WTC11 (cell line): ENCODE measurements around the gene NOX3. TPM values are rescaled to one million over a fixed set of nuclear protein-coding genes. Genes with fewer than 3 reads are reported as not detected.

ENCODE experiments used
- ATAC-seq: fragments of 200-7000 bp; cut with Tn5 transposase; 2 replicates; pipeline ENCODE4 v1.10.0; 2021; ENCODE audit warnings: mild to moderate bottlenecking, moderate library complexity
- CTCF ChIA-PET: fragments of 300-600 bp; sonication (Branson Sonifier 250); formaldehyde crosslinking; loops from one replicate; lab custom pipeline; 2021; ENCODE audit warnings: antibody characterized with exemption; lab: Charles Lee
- POLR2A ChIA-PET: fragments of 350-600 bp; sonication (Branson Sonifier 250); formaldehyde crosslinking; loops from one replicate; lab custom pipeline; 2021; ENCODE audit warnings: antibody characterized with exemption; lab: Charles Lee
- DNase-seq: peaks from one replicate; pipeline ENCODE4 v3.0.0; 2021; ENCODE audit warnings: low spot score
- H3K27ac Mint-ChIP-seq: 2 replicates; pipeline ENCODE4 v1.8.0; 2021; ENCODE audit warnings: mixed read lengths
- H3K27me3 Mint-ChIP-seq: 2 replicates; pipeline ENCODE4 v1.8.0; 2021; ENCODE audit warnings: low read depth, mild to moderate bottlenecking, moderate library complexity, mixed read lengths
- H3K36me3 Mint-ChIP-seq: 2 replicates; pipeline ENCODE4 v1.8.0; 2021; ENCODE audit warnings: mixed read lengths
- H3K4me1 Mint-ChIP-seq: 2 replicates; pipeline ENCODE4 v1.8.0; 2022; ENCODE audit warnings: mixed read lengths
- H3K4me3 Mint-ChIP-seq: 2 replicates; pipeline ENCODE4 v1.8.0; 2021; ENCODE audit warnings: mild to moderate bottlenecking, moderate library complexity, mixed read lengths
- H3K9me3 Mint-ChIP-seq: 2 replicates; pipeline ENCODE4 v1.8.0; 2021; ENCODE audit warnings: mixed read lengths
- CBFB ChIP-seq: sonication (generic); formaldehyde crosslinking; IDR thresholded peaks from 2 replicates; pipeline ENCODE4 v1.8.1; 2022; ENCODE audit warnings: mild to moderate bottlenecking, low read depth, missing genetic modification reagents
- CREM ChIP-seq: sonication (generic); formaldehyde crosslinking; IDR thresholded peaks from 2 replicates; pipeline ENCODE4 v1.8.1; 2022; ENCODE audit warnings: mild to moderate bottlenecking, missing genetic modification reagents, moderate library complexity
- FOXK1 ChIP-seq: sonication (generic); formaldehyde crosslinking; IDR thresholded peaks from 2 replicates; pipeline ENCODE4 v1.8.0; 2022; ENCODE audit warnings: mild to moderate bottlenecking, moderate library complexity, missing genetic modification reagents
- MXD4 ChIP-seq: fragments of 250-450 bp; sonication (Bioruptor Pico); IDR thresholded peaks from 2 replicates; pipeline ENCODE4 v1.8.0; 2021; ENCODE audit warnings: mild to moderate bottlenecking, moderate library complexity, borderline replicate concordance
- MYBL2 ChIP-seq: sonication (generic); formaldehyde crosslinking; IDR thresholded peaks from 2 replicates; pipeline ENCODE4 v1.8.1; 2023; ENCODE audit warnings: mild to moderate bottlenecking, moderate library complexity, missing genetic modification reagents
- NFYB ChIP-seq: sonication (generic); formaldehyde crosslinking; conservative IDR thresholded peaks from 2 replicates; pipeline ENCODE4 v1.8.0; 2022; ENCODE audit warnings: low read depth, missing genetic modification reagents
- TCF7 ChIP-seq: sonication (generic); formaldehyde crosslinking; IDR thresholded peaks from 2 replicates; pipeline ENCODE4 v1.8.0; 2022; ENCODE audit warnings: mild to moderate bottlenecking, low read depth, missing genetic modification reagents, moderate library complexity
- total RNA-seq: library from RNA; stranded (reverse); gene quantifications from 3 replicates; pipeline ENCODE4 v1.2.3, GENCODE V29; 2021
- TF ChIP-seq, protein P1 (sequence below): sonication (generic); formaldehyde crosslinking; IDR thresholded peaks from 2 replicates; pipeline ENCODE4 v1.8.1; 2023; ENCODE audit warnings: mild to moderate bottlenecking, moderate library complexity, missing genetic modification reagents
- TF ChIP-seq, protein P2 (sequence below): sonication (generic); formaldehyde crosslinking; IDR thresholded peaks from 2 replicates; pipeline ENCODE4 v1.8.1; 2023; ENCODE audit warnings: mild to moderate bottlenecking, missing genetic modification reagents, borderline replicate concordance
- TF ChIP-seq, protein P3 (sequence below): sonication (generic); formaldehyde crosslinking; IDR thresholded peaks from 2 replicates; pipeline ENCODE4 v1.8.0; 2022; ENCODE audit warnings: mild to moderate bottlenecking, missing genetic modification reagents
- TF ChIP-seq, protein P4 (sequence below): fragments of 250-450 bp; sonication (Bioruptor Pico); IDR thresholded peaks from 2 replicates; pipeline ENCODE4 v2.1.2; 2022; ENCODE audit warnings: mild to moderate bottlenecking, moderate library complexity
- TF ChIP-seq, protein P5 (sequence below): sonication (generic); formaldehyde crosslinking; IDR thresholded peaks from 2 replicates; pipeline ENCODE4 v1.8.1; 2022; ENCODE audit warnings: mild to moderate bottlenecking, missing genetic modification reagents, moderate library complexity, borderline replicate concordance
- TF ChIP-seq, protein P6 (sequence below): fragments of 250-450 bp; sonication (Bioruptor Pico); IDR thresholded peaks from 2 replicates; pipeline ENCODE4 v1.9.0; 2021; ENCODE audit warnings: mild to moderate bottlenecking, borderline replicate concordance
- TF ChIP-seq, protein P7 (sequence below): sonication (generic); formaldehyde crosslinking; conservative IDR thresholded peaks from 2 replicates; pipeline ENCODE4 v1.8.1; 2022; ENCODE audit warnings: mild to moderate bottlenecking, missing genetic modification reagents
- TF ChIP-seq, protein P8 (sequence below): fragments of 250-450 bp; sonication (Bioruptor Pico); IDR thresholded peaks from 2 replicates; pipeline ENCODE4 v1.9.0; 2021; ENCODE audit warnings: mild to moderate bottlenecking
- TF ChIP-seq, protein P9 (sequence below): sonication (generic); formaldehyde crosslinking; IDR thresholded peaks from 2 replicates; pipeline ENCODE4 v1.8.0; 2022; ENCODE audit warnings: mild to moderate bottlenecking, missing genetic modification reagents
- TF ChIP-seq, protein P10 (sequence below): sonication (generic); formaldehyde crosslinking; IDR thresholded peaks from 2 replicates; pipeline ENCODE4 v1.8.0; 2023; ENCODE audit warnings: mild to moderate bottlenecking, missing genetic modification reagents

The NOX3 gene
- total RNA-seq, 1 experiment from 2014 or later, result not detected

DNA sequence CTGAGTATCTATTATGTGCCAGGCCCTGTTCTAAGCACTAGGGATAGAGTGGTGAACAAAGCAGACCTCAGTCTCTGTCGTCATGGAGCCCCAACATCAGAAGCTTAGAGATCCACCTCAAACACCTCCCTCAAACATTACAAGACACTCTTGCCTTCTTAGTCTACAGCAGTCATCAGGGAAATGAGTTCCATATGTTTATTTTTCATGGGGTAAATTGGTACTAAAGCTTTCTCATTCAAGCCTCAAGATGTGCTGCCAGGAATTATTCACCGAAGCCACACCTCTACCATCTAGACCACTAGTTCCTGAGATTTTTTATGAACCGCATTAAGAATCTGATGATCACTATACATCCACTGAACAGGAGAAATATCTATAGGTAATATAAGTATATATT, 82.4 kb downstream of the NOX3 start:
- no peak for DNase-seq
- Mint-ChIP-seq H3K27me3 (no peaks in the 10 kb centered on the region), H3K9me3 (no peaks in the 10 kb centered on the region), H3K36me3 (no peaks in the 10 kb centered on the region), H3K4me1 (no peaks in the 10 kb centered on the region), H3K4me3 (no peak overlapping the region), H3K27ac (no peak overlapping the region)
- ATAC-seq, result no peak
- ChIA-PET CTCF (no interaction called here), POLR2A (no interaction called here)
- TF ChIP-seq, protein P1, sequence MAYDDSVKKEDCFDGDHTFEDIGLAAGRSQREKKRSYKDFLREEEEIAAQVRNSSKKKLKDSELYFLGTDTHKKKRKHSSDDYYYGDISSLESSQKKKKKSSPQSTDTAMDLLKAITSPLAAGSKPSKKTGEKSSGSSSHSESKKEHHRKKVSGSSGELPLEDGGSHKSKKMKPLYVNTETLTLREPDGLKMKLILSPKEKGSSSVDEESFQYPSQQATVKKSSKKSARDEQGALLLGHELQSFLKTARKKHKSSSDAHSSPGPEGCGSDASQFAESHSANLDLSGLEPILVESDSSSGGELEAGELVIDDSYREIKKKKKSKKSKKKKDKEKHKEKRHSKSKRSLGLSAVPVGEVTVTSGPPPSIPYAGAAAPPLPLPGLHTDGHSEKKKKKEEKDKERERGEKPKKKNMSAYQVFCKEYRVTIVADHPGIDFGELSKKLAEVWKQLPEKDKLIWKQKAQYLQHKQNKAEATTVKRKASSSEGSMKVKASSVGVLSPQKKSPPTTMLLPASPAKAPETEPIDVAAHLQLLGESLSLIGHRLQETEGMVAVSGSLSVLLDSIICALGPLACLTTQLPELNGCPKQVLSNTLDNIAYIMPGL, result no peak
- TF ChIP-seq, protein P2, sequence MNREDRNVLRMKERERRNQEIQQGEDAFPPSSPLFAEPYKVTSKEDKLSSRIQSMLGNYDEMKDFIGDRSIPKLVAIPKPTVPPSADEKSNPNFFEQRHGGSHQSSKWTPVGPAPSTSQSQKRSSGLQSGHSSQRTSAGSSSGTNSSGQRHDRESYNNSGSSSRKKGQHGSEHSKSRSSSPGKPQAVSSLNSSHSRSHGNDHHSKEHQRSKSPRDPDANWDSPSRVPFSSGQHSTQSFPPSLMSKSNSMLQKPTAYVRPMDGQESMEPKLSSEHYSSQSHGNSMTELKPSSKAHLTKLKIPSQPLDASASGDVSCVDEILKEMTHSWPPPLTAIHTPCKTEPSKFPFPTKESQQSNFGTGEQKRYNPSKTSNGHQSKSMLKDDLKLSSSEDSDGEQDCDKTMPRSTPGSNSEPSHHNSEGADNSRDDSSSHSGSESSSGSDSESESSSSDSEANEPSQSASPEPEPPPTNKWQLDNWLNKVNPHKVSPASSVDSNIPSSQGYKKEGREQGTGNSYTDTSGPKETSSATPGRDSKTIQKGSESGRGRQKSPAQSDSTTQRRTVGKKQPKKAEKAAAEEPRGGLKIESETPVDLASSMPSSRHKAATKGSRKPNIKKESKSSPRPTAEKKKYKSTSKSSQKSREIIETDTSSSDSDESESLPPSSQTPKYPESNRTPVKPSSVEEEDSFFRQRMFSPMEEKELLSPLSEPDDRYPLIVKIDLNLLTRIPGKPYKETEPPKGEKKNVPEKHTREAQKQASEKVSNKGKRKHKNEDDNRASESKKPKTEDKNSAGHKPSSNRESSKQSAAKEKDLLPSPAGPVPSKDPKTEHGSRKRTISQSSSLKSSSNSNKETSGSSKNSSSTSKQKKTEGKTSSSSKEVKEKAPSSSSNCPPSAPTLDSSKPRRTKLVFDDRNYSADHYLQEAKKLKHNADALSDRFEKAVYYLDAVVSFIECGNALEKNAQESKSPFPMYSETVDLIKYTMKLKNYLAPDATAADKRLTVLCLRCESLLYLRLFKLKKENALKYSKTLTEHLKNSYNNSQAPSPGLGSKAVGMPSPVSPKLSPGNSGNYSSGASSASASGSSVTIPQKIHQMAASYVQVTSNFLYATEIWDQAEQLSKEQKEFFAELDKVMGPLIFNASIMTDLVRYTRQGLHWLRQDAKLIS (CRISPR knock-in tag), result no peak
- TF ChIP-seq TCF7, result no peak
- TF ChIP-seq, protein P3, sequence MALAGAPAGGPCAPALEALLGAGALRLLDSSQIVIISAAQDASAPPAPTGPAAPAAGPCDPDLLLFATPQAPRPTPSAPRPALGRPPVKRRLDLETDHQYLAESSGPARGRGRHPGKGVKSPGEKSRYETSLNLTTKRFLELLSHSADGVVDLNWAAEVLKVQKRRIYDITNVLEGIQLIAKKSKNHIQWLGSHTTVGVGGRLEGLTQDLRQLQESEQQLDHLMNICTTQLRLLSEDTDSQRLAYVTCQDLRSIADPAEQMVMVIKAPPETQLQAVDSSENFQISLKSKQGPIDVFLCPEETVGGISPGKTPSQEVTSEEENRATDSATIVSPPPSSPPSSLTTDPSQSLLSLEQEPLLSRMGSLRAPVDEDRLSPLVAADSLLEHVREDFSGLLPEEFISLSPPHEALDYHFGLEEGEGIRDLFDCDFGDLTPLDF (CRISPR knock-in tag), result no peak
- no peak for TF ChIP-seq MXD4 (CRISPR knock-in tag)
- TF ChIP-seq, protein P4, sequence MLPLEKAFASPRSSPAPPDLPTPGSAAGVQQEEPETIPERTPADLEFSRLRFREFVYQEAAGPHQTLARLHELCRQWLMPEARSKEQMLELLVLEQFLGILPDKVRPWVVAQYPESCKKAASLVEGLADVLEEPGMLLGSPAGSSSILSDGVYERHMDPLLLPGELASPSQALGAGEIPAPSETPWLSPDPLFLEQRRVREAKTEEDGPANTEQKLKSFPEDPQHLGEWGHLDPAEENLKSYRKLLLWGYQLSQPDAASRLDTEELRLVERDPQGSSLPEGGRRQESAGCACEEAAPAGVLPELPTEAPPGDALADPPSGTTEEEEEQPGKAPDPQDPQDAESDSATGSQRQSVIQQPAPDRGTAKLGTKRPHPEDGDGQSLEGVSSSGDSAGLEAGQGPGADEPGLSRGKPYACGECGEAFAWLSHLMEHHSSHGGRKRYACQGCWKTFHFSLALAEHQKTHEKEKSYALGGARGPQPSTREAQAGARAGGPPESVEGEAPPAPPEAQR (CRISPR knock-in tag), result no peak
- no peak for TF ChIP-seq MYBL2 (CRISPR knock-in tag)
- TF ChIP-seq CREM (CRISPR knock-in tag), result no peak
- TF ChIP-seq, protein P5, sequence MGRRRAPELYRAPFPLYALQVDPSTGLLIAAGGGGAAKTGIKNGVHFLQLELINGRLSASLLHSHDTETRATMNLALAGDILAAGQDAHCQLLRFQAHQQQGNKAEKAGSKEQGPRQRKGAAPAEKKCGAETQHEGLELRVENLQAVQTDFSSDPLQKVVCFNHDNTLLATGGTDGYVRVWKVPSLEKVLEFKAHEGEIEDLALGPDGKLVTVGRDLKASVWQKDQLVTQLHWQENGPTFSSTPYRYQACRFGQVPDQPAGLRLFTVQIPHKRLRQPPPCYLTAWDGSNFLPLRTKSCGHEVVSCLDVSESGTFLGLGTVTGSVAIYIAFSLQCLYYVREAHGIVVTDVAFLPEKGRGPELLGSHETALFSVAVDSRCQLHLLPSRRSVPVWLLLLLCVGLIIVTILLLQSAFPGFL (CRISPR knock-in tag), result no peak
- no peak for TF ChIP-seq NFYB
- TF ChIP-seq, protein P6, sequence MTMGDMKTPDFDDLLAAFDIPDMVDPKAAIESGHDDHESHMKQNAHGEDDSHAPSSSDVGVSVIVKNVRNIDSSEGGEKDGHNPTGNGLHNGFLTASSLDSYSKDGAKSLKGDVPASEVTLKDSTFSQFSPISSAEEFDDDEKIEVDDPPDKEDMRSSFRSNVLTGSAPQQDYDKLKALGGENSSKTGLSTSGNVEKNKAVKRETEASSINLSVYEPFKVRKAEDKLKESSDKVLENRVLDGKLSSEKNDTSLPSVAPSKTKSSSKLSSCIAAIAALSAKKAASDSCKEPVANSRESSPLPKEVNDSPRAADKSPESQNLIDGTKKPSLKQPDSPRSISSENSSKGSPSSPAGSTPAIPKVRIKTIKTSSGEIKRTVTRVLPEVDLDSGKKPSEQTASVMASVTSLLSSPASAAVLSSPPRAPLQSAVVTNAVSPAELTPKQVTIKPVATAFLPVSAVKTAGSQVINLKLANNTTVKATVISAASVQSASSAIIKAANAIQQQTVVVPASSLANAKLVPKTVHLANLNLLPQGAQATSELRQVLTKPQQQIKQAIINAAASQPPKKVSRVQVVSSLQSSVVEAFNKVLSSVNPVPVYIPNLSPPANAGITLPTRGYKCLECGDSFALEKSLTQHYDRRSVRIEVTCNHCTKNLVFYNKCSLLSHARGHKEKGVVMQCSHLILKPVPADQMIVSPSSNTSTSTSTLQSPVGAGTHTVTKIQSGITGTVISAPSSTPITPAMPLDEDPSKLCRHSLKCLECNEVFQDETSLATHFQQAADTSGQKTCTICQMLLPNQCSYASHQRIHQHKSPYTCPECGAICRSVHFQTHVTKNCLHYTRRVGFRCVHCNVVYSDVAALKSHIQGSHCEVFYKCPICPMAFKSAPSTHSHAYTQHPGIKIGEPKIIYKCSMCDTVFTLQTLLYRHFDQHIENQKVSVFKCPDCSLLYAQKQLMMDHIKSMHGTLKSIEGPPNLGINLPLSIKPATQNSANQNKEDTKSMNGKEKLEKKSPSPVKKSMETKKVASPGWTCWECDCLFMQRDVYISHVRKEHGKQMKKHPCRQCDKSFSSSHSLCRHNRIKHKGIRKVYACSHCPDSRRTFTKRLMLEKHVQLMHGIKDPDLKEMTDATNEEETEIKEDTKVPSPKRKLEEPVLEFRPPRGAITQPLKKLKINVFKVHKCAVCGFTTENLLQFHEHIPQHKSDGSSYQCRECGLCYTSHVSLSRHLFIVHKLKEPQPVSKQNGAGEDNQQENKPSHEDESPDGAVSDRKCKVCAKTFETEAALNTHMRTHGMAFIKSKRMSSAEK (CRISPR knock-in tag), result no peak
- TF ChIP-seq, protein P7, sequence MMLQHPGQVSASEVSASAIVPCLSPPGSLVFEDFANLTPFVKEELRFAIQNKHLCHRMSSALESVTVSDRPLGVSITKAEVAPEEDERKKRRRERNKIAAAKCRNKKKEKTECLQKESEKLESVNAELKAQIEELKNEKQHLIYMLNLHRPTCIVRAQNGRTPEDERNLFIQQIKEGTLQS (CRISPR knock-in tag), result no peak
- TF ChIP-seq CBFB (CRISPR knock-in tag), result no peak
- TF ChIP-seq, protein P8, sequence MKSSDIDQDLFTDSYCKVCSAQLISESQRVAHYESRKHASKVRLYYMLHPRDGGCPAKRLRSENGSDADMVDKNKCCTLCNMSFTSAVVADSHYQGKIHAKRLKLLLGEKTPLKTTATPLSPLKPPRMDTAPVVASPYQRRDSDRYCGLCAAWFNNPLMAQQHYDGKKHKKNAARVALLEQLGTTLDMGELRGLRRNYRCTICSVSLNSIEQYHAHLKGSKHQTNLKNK (CRISPR knock-in tag), result no peak
- TF ChIP-seq, protein P9, sequence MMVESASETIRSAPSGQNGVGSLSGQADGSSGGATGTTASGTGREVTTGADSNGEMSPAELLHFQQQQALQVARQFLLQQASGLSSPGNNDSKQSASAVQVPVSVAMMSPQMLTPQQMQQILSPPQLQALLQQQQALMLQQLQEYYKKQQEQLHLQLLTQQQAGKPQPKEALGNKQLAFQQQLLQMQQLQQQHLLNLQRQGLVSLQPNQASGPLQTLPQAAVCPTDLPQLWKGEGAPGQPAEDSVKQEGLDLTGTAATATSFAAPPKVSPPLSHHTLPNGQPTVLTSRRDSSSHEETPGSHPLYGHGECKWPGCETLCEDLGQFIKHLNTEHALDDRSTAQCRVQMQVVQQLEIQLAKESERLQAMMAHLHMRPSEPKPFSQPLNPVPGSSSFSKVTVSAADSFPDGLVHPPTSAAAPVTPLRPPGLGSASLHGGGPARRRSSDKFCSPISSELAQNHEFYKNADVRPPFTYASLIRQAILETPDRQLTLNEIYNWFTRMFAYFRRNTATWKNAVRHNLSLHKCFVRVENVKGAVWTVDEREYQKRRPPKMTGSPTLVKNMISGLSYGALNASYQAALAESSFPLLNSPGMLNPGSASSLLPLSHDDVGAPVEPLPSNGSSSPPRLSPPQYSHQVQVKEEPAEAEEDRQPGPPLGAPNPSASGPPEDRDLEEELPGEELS (CRISPR knock-in tag), result no peak
- TF ChIP-seq, protein P10, sequence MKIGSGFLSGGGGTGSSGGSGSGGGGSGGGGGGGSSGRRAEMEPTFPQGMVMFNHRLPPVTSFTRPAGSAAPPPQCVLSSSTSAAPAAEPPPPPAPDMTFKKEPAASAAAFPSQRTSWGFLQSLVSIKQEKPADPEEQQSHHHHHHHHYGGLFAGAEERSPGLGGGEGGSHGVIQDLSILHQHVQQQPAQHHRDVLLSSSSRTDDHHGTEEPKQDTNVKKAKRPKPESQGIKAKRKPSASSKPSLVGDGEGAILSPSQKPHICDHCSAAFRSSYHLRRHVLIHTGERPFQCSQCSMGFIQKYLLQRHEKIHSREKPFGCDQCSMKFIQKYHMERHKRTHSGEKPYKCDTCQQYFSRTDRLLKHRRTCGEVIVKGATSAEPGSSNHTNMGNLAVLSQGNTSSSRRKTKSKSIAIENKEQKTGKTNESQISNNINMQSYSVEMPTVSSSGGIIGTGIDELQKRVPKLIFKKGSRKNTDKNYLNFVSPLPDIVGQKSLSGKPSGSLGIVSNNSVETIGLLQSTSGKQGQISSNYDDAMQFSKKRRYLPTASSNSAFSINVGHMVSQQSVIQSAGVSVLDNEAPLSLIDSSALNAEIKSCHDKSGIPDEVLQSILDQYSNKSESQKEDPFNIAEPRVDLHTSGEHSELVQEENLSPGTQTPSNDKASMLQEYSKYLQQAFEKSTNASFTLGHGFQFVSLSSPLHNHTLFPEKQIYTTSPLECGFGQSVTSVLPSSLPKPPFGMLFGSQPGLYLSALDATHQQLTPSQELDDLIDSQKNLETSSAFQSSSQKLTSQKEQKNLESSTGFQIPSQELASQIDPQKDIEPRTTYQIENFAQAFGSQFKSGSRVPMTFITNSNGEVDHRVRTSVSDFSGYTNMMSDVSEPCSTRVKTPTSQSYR (CRISPR knock-in tag), result no peak
- no peak for TF ChIP-seq FOXK1 (CRISPR knock-in tag)
